Type B pancreatic cell (in vitro differentiated cells): Measurements from ENCODE around the gene PYHIN1. TPM values are rescaled to one million over a fixed set of nuclear protein-coding genes. Genes with fewer than 3 reads are reported as not detected.

Experiments
- DNase-seq: peaks from one replicate; pipeline ENCODE4 v3.0.0; 2021; ENCODE audit warnings: mixed read lengths; ENCODE audit not compliant: unreplicated experiment; ENCODE audit errors: extremely low spot score
- H3K27ac Mint-ChIP-seq: 2 replicates; pipeline ENCODE4 v1.8.0; 2021; ENCODE audit warnings: mild to moderate bottlenecking, mixed read lengths
- H3K27me3 Mint-ChIP-seq: 2 replicates; pipeline ENCODE4 v1.8.0; 2021; ENCODE audit warnings: mixed read lengths
- H3K36me3 Mint-ChIP-seq: 2 replicates; pipeline ENCODE4 v1.8.0; 2021; ENCODE audit warnings: mixed read lengths
- H3K4me1 Mint-ChIP-seq: one replicate; pipeline ENCODE4 v1.8.0; 2021; ENCODE audit warnings: mixed read lengths; ENCODE audit not compliant: unreplicated experiment
- H3K4me3 Mint-ChIP-seq: 2 replicates; pipeline ENCODE4 v1.8.0; 2021; ENCODE audit warnings: mild to moderate bottlenecking, mixed read lengths
- H3K9me3 Mint-ChIP-seq: 2 replicates; pipeline ENCODE4 v1.8.0; 2021; ENCODE audit warnings: mixed read lengths
- total RNA-seq: library from RNA; stranded (reverse); gene quantifications from 2 replicates; pipeline ENCODE4 v1.2.1, GENCODE V29; 2021; ENCODE audit warnings: low replicate concordance
- TF ChIP-seq, protein P1 (sequence below): fragments of 200-600 bp; sonication (generic); conservative IDR thresholded peaks from 2 replicates; pipeline ENCODE4 v1.5.0; 2021; ENCODE audit warnings: antibody characterized with exemption, mild to moderate bottlenecking

PYHIN1 gene
- total RNA-seq, 1 donor from 2014 or later: 1.0 TPM

DNA sequence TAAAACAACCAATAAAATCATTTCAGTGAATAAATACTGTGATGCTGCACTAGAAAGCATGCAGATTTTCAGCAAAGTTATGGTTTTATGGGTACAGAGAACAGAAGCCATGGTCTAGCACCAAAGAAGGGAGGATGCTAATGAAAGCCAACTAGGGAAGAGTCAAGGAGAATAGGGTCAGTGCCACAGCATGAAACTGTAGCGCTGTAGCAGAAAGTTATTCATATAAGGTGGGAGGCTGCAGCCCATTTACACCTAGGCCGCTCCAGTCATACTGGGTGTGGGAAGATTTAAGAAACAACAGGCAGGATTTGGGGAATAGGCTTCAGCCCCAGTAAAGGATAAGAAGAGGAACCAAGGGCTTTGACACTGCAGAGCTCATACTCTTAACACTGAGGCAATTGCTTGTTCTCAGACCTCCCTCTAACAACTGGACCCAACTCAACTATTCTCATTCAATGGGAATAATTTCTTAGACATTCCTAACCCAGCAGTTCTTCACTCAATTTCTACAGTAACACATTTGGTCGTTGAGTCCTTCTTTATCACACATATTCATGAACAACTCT, 82.7 kb downstream of the PYHIN1 start:
- TF ChIP-seq, protein P1, sequence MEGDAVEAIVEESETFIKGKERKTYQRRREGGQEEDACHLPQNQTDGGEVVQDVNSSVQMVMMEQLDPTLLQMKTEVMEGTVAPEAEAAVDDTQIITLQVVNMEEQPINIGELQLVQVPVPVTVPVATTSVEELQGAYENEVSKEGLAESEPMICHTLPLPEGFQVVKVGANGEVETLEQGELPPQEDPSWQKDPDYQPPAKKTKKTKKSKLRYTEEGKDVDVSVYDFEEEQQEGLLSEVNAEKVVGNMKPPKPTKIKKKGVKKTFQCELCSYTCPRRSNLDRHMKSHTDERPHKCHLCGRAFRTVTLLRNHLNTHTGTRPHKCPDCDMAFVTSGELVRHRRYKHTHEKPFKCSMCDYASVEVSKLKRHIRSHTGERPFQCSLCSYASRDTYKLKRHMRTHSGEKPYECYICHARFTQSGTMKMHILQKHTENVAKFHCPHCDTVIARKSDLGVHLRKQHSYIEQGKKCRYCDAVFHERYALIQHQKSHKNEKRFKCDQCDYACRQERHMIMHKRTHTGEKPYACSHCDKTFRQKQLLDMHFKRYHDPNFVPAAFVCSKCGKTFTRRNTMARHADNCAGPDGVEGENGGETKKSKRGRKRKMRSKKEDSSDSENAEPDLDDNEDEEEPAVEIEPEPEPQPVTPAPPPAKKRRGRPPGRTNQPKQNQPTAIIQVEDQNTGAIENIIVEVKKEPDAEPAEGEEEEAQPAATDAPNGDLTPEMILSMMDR: no peak
- Mint-ChIP-seq H3K36me3 (peaks cover 13% of the 10 kb centered on the region), H3K27ac (no peak overlapping the region), H3K4me1 (peaks cover 7% of the 10 kb centered on the region), H3K27me3 (peaks cover 4% of the 10 kb centered on the region), H3K4me3 (no peak overlapping the region), H3K9me3 (no peaks in the 10 kb centered on the region)
- DNase-seq: no peak

- no peak overlapping the region for H3K27ac Mint-ChIP-seq
- H3K4me1 Mint-ChIP-seq: peaks cover 3% of the 10 kb centered on the region
Observed at GRCh38 chr1:159014851-159015250, 83.5 kb downstream of the PYHIN1 start.

GRCh38 chr1:159015440-159015909, 84.1 kb downstream of the PYHIN1 start:
- Mint-ChIP-seq H3K9me3 (no peaks in the 10 kb centered on the region), H3K4me3 (no peak overlapping the region), H3K27ac (no peak overlapping the region), H3K36me3 (peaks cover 13% of the 10 kb centered on the region), H3K4me1 (no peaks in the 10 kb centered on the region), H3K27me3 (peaks cover 4% of the 10 kb centered on the region)
- TF ChIP-seq, protein P1: no peak
- DNase-seq: no peak

More at GRCh38 chr1:159014851-159015250, 83.5 kb downstream of the PYHIN1 start:
- Mint-ChIP-seq H3K4me3 (no peak overlapping the region), H3K36me3 (peaks cover 13% of the 10 kb centered on the region), H3K27me3 (peaks cover 4% of the 10 kb centered on the region), H3K9me3 (no peaks in the 10 kb centered on the region)
- TF ChIP-seq, protein P1: no peak
- no peak for DNase-seq

- no peak overlapping the region for H3K4me3 Mint-ChIP-seq
- DNase-seq: no peak
- H3K36me3 Mint-ChIP-seq: no peaks in the 10 kb centered on the region
- H3K27me3 Mint-ChIP-seq: no peaks in the 10 kb centered on the region
- TF ChIP-seq, protein P1: no peak
- H3K27ac Mint-ChIP-seq: no peak overlapping the region
- no peaks in the 10 kb centered on the region for H3K9me3 Mint-ChIP-seq
- H3K4me1 Mint-ChIP-seq: no peaks in the 10 kb centered on the region
Observed at GRCh38 chr1:159023723-159024122, 92.4 kb downstream of the PYHIN1 start.

GRCh38 chr1:159025043-159025442, 93.7 kb downstream of the PYHIN1 start:
- H3K9me3 Mint-ChIP-seq: peaks cover under 1% of the 10 kb centered on the region
- no peak overlapping the region for H3K4me3 Mint-ChIP-seq
- DNase-seq: no peak
- no peaks in the 10 kb centered on the region for H3K36me3 Mint-ChIP-seq
- H3K27ac Mint-ChIP-seq: no peak overlapping the region
- TF ChIP-seq, protein P1: no peak
- H3K27me3 Mint-ChIP-seq: no peaks in the 10 kb centered on the region
- no peaks in the 10 kb centered on the region for H3K4me1 Mint-ChIP-seq

Other genes with a start within 250 kb of the PYHIN1 start
- gene SPTA1, start 244.8 kb upstream of the PYHIN1 start, total RNA-seq: 0.21 and 0.68 TPM in 2 replicates
- gene OR6K2, start 230.9 kb upstream of the PYHIN1 start, total RNA-seq: not detected in 2 replicates
- not detected in 2 replicates for gene OR6K3, start 210.8 kb upstream of the PYHIN1 start, total RNA-seq
- gene OR6K6, start 176.8 kb upstream of the PYHIN1 start, total RNA-seq: not detected in 2 replicates
- gene OR6N1, start 159.4 kb upstream of the PYHIN1 start, total RNA-seq: not detected in 2 replicates
- gene OR6N2, start 150.3 kb upstream of the PYHIN1 start, total RNA-seq: not detected in 2 replicates
- gene MNDA, start 100.2 kb upstream of the PYHIN1 start, total RNA-seq: not detected in 2 replicates
- gene IFI16, start 78.4 kb downstream of the PYHIN1 start, total RNA-seq: 10.6 and 20.9 TPM in 2 replicates
- gene AIM2, start 145.2 kb downstream of the PYHIN1 start, total RNA-seq: 0.40 and 1.0 TPM in 2 replicates
- gene CADM3, start 240.1 kb downstream of the PYHIN1 start, total RNA-seq: 3.4 and 5.8 TPM in 2 replicates